Measurements from ENCODE around the gene ABCA7. TPM values are rescaled to one million over a fixed set of nuclear protein-coding genes. Genes with fewer than 3 reads are reported as not detected.

ABCA7 gene
- total and polyA plus RNA-seq, 2 of the 13 experiments (the other 11 are each of a cell fraction or from before 2014, with no cell fraction given) = 4.4 to 32.4 TPM

- TF ChIP-seq ZXDC (CRISPR knock-in tag; IDR thresholded peaks at IDR 0.05) (0 out of 2 replicates have a peak, but pooled peaks have one; percentile 50), ZSCAN21 (CRISPR knock-in tag; IDR thresholded peaks at IDR 0.05; ENCODE audit: borderline replicate concordance) (peak; percentile 41; the same call in 1 of the 2 replicates), SCMH1 (CRISPR knock-in tag; IDR thresholded peaks at IDR 0.05; ENCODE audit: borderline replicate concordance) (no peak), HNF4A (CRISPR knock-in tag; IDR thresholded peaks at IDR 0.05) (peak; percentile 21; the same call in 1 of the 2 replicates), ZNF512 (CRISPR knock-in tag; IDR thresholded peaks at IDR 0.05) (no peak), ZNF432 (CRISPR knock-in tag; IDR thresholded peaks at IDR 0.05; ENCODE audit: borderline replicate concordance) (0 out of 2 replicates have a peak, but pooled peaks have one; percentile 25), SMAD9 (CRISPR knock-in tag; IDR thresholded peaks at IDR 0.05) (0 out of 2 replicates have a peak, but pooled peaks have one; percentile 50), MXD1 (CRISPR knock-in tag; IDR thresholded peaks at IDR 0.05) (peak; percentile 21; the same call in 1 of the 2 replicates), HIC2 (CRISPR knock-in tag; IDR thresholded peaks at IDR 0.05; ENCODE audit: low read depth) (no peak), PBX3 (CRISPR knock-in tag; IDR thresholded peaks at IDR 0.05; ENCODE audit: borderline replicate concordance) (no peak)
Observed at GRCh38 chr19:1019980-1020867, 19.7 kb upstream of the ABCA7 start (continued).

Data from HepG2 (cell line).